H1 (cell line): Measurements from ENCODE around the gene FIZ1. TPM values are rescaled to one million over a fixed set of nuclear protein-coding genes. Genes with fewer than 3 reads are reported as not detected.

Experiments
- CTCF ChIA-PET: fragments of 300-600 bp; sonication (Branson Sonifier 250); formaldehyde crosslinking; loops from one replicate; lab custom pipeline; 2021; ENCODE audit not compliant: partially characterized antibody; lab: Charles Lee
- POLR2A ChIA-PET: fragments of 300-600 bp; sonication (Branson Sonifier 250); formaldehyde crosslinking; loops from one replicate; lab custom pipeline; 2021; ENCODE audit warnings: inconsistent platforms; ENCODE audit not compliant: partially characterized antibody; lab: Charles Lee
- DNase-seq, 2 experiments: peaks; one replicate each; pipeline versions ENCODE4 v3.0.0 to v3.0.0-alpha.2; 2010 to 2022; ENCODE audit warnings: low spot score in 2 of 2, low read depth in 1 of 2, mixed read lengths in 1 of 2
- FAIRE-seq: peaks from 2 replicates; lab custom pipeline; 2011; peaks lifted over from hg19 to GRCh38; lab: Jason Lieb, UNC
- H2AFZ ChIP-seq: 2 replicates; pipeline ENCODE4 v1.8.1; 2012; ENCODE audit warnings: low read length, inconsistent platforms
- H2AK5ac ChIP-seq: 2 replicates; pipeline ENCODE4 v1.6.1; 2013; ENCODE audit warnings: low read depth, low read length
- H2BK120ac ChIP-seq: replicated peaks from 2 replicates; pipeline ENCODE3; 2013; ENCODE audit warnings: low read depth, low read length, inconsistent platforms
- H2BK12ac ChIP-seq: 2 replicates; pipeline ENCODE4 v1.6.1; 2013; ENCODE audit warnings: low read depth, low read length
- H2BK15ac ChIP-seq: 2 replicates; pipeline ENCODE4 v1.6.1; 2013; ENCODE audit warnings: low read length
- H2BK20ac ChIP-seq: 2 replicates; pipeline ENCODE4 v1.6.1; 2013; ENCODE audit warnings: low read length
- H2BK5ac ChIP-seq: 2 replicates; pipeline ENCODE4 v1.6.1; 2013; ENCODE audit warnings: low read depth, low read length
- H3K14ac ChIP-seq: 2 replicates; pipeline ENCODE4 v1.6.1; 2013; ENCODE audit warnings: inconsistent platforms; ENCODE audit not compliant: insufficient read length
- H3K18ac ChIP-seq: 2 replicates; pipeline ENCODE4 v1.6.1; 2013; ENCODE audit warnings: low read length; ENCODE audit errors: extremely low read depth
- H3K23ac ChIP-seq: 2 replicates; pipeline ENCODE4 v1.6.1; 2013; ENCODE audit warnings: inconsistent platforms; ENCODE audit not compliant: insufficient read length
- H3K23me2 ChIP-seq: 2 replicates; pipeline ENCODE4 v1.6.1; 2013; ENCODE audit warnings: low read depth, low read length
- H3K27ac ChIP-seq: 2 replicates; pipeline ENCODE4 v1.6.1; 2011; ENCODE audit warnings: low read depth, low read length, inconsistent platforms
- H3K27me3 ChIP-seq, 4 experiments: replicated peaks in 1 of 4; 1 replicate in 1 of 4; 2 replicates in 3 of 4; pipeline versions ENCODE4 v1.6.1 to v1.8.1; 2011 to 2013; ENCODE audit warnings: low read length in 3 of 4, mild to moderate bottlenecking in 3 of 4, inconsistent platforms in 2 of 4, mixed read lengths in 2 of 4, moderate library complexity in 1 of 4; ENCODE audit not compliant: control insufficient read depth in 3 of 4, insufficient read depth in 3 of 4; ENCODE audit errors: extremely low read depth in 1 of 4
- H3K36me3 ChIP-seq, 4 experiments: 2 replicates each; pipeline versions ENCODE4 v1.6.1 to v1.8.1; 2011 to 2013; ENCODE audit warnings: mild to moderate bottlenecking in 4 of 4, low read length in 3 of 4, moderate library complexity in 2 of 4, control low read depth in 1 of 4, inconsistent platforms in 1 of 4; ENCODE audit not compliant: insufficient read depth in 4 of 4, control insufficient read depth in 2 of 4
- H3K4ac ChIP-seq: replicated peaks from 2 replicates; pipeline ENCODE3; 2013; ENCODE audit warnings: low read length, low read depth, mixed read lengths, inconsistent platforms; ENCODE audit not compliant: insufficient read length
- H3K4me1 ChIP-seq, 4 experiments: replicated peaks in 1 of 4; 1 replicate in 1 of 4; 2 replicates in 3 of 4; pipeline versions ENCODE4 v1.6.1 to v1.8.1; 2011 to 2013; ENCODE audit warnings: low read length in 3 of 4, inconsistent platforms in 2 of 4, mixed read lengths in 1 of 4; ENCODE audit not compliant: insufficient read depth in 4 of 4, control insufficient read depth in 3 of 4
- H3K4me2 ChIP-seq, 2 experiments: 2 replicates each; pipeline versions ENCODE4 v1.6.1 to v1.8.1; 2011 to 2013; ENCODE audit warnings: low read depth in 2 of 2, low read length in 2 of 2, control low read depth in 1 of 2, inconsistent platforms in 1 of 2, mild to moderate bottlenecking in 1 of 2; ENCODE audit not compliant: insufficient read depth in 1 of 2
- H3K4me3 ChIP-seq, 4 experiments: fragments of 200-600, 300-600 bp in 1 of 4; sonication (generic), shearing (Covaris generic), sonication (Bioruptor Twin) in 1 of 4; 2 replicates each; pipeline versions ENCODE4 v1.5.1 to v1.8.1; 2011 to 2016; ENCODE audit warnings: low read length in 4 of 4, low read depth in 3 of 4, control low read depth in 2 of 4, inconsistent platforms in 2 of 4, mild to moderate bottlenecking in 2 of 4, mixed read lengths in 1 of 4, moderate library complexity in 1 of 4; ENCODE audit not compliant: insufficient read depth in 2 of 4; ENCODE audit errors: extremely low read depth in 1 of 4
- H3K56ac ChIP-seq: replicated peaks from 2 replicates; pipeline ENCODE3; 2013; ENCODE audit warnings: low read depth, mild to moderate bottlenecking, mixed read lengths, low read length, inconsistent platforms; ENCODE audit not compliant: insufficient read length
- H3K79me1 ChIP-seq: 2 replicates; pipeline ENCODE4 v1.6.1; 2013; ENCODE audit warnings: low read depth, low read length, control low read depth
- H3K79me2 ChIP-seq, 2 experiments: 2 replicates each; pipeline versions ENCODE4 v1.6.1 to v1.8.1; 2012 to 2013; ENCODE audit warnings: low read length in 2 of 2, mild to moderate bottlenecking in 2 of 2, inconsistent platforms in 1 of 2; ENCODE audit not compliant: insufficient read depth in 2 of 2, control insufficient read depth in 1 of 2
- H3K9ac ChIP-seq, 4 experiments: replicated peaks in 1 of 4; 1 replicate in 1 of 4; 2 replicates in 3 of 4; pipeline versions ENCODE4 v1.6.1 to v1.8.1; 2011 to 2013; ENCODE audit warnings: low read depth in 3 of 4, low read length in 3 of 4, control low read depth in 2 of 4, mild to moderate bottlenecking in 2 of 4, moderate library complexity in 2 of 4, inconsistent platforms in 1 of 4; ENCODE audit errors: extremely low read depth in 1 of 4
- H3K9me3 ChIP-seq, 2 experiments: 2 replicates each; pipeline versions ENCODE4 v1.6.1 to v1.8.1; 2012 to 2013; ENCODE audit warnings: mild to moderate bottlenecking in 2 of 2, moderate library complexity in 2 of 2, control low read depth in 1 of 2, inconsistent platforms in 1 of 2, low read depth in 1 of 2, low read length in 1 of 2, mixed read lengths in 1 of 2; ENCODE audit not compliant: insufficient read depth in 2 of 2
- H4K20me1 ChIP-seq, 2 experiments: replicated peaks in 1 of 2; 2 replicates each; pipeline versions ENCODE3 to v1.8.1; 2011 to 2013; ENCODE audit warnings: inconsistent platforms in 2 of 2, low read length in 2 of 2, mild to moderate bottlenecking in 1 of 2; ENCODE audit not compliant: insufficient read depth in 2 of 2, control insufficient read depth in 1 of 2
- H4K5ac ChIP-seq: 2 replicates; pipeline ENCODE4 v1.6.1; 2013; ENCODE audit warnings: low read length, low read depth, mixed read lengths, inconsistent platforms; ENCODE audit not compliant: insufficient read length
- H4K8ac ChIP-seq: 2 replicates; pipeline ENCODE4 v1.8.0; 2013; ENCODE audit warnings: mild to moderate bottlenecking, moderate library complexity, low read length, inconsistent platforms; ENCODE audit not compliant: insufficient read depth; ENCODE audit errors: extremely low read depth
- H4K91ac ChIP-seq: replicated peaks from 2 replicates; pipeline ENCODE3; 2013; ENCODE audit warnings: low read length, mixed read lengths, inconsistent platforms; ENCODE audit not compliant: insufficient read length
- RBBP5 ChIP-seq: IDR thresholded peaks from 2 replicates; pipeline ENCODE4 v1.7.1; 2012; ENCODE audit warnings: low read depth, mild to moderate bottlenecking, inconsistent platforms, low read length, moderate library complexity, borderline replicate concordance
- RFX5 ChIP-seq: IDR thresholded peaks from 2 replicates; pipeline ENCODE4 v1.6.1; 2011; ENCODE audit warnings: low read depth, low read length, improper control_type of control experiment, borderline replicate concordance
- SAP30 ChIP-seq: fragments of 300-600 bp; sonication (generic); IDR thresholded peaks from 2 replicates; pipeline ENCODE4 v1.7.1; 2012; ENCODE audit warnings: low read length, moderate library complexity, mild to moderate bottlenecking, inconsistent platforms; ENCODE audit not compliant: insufficient read depth, insufficient replicate concordance
- TAF1 ChIP-seq: IDR thresholded peaks from 2 replicates; pipeline ENCODE4 v1.6.1; 2011; ENCODE audit warnings: mild to moderate bottlenecking, low read depth, low read length
- YY1 ChIP-seq: IDR thresholded peaks from 2 replicates; pipeline ENCODE4 v1.6.1; 2011; ENCODE audit warnings: low read depth, mild to moderate bottlenecking, low read length
- WGBS, 2 experiments: shearing (Covaris generic) in 1 of 2; methylation state at CpG; one replicate each; pipeline versions ENCODE4 v1.1.6 to v1.1.7; 2013 to 2015; ENCODE audit warnings: low lambda C conversion rate in 2 of 2, mixed read lengths in 2 of 2, inconsistent platforms in 1 of 2, low coverage in 1 of 2, missing lambda C conversion rate in 1 of 2; ENCODE audit not compliant: insufficient replicate concordance in 2 of 2, insufficient coverage in 1 of 2, insufficient read length in 1 of 2; ENCODE audit errors: extremely low coverage in 1 of 2, missing lambda C conversion rate in 1 of 2; 5-methylcytosine and 5-hydroxymethylcytosine counted together
- polyA plus RNA-seq, 7 experiments: library from polyadenylated mRNA; depleted of rRNA in 3 of 7; stranded (reverse) in 5 of 7; unstranded in 2 of 7; fragments of >200 nt in 5 of 7; fragments of 200-250 nt in 2 of 7; gene quantifications; 1 replicate in 5 of 7; 2 replicates in 1 of 7; 4 replicates in 1 of 7; pipeline versions ENCODE4 v1.2.1 to v1.2.3, GENCODE V29; 2011 to 2013; ENCODE audit warnings: missing spikeins in 2 of 7, mixed read lengths in 2 of 7
- total RNA-seq: library from RNA; stranded (reverse); fragmentation: NEBNext Ultra II Directional; extraction: Animal tissue kit (Norgen Biotek cat#: 25700); gene quantifications from 2 replicates; pipeline ENCODE4 v1.2.1, GENCODE V29; 2021

FIZ1 gene
- total and polyA plus RNA-seq, 2 of the 8 experiments (the other 6 are each of a cell fraction or from before 2014, with no cell fraction given), result 9.1 to 18.5 TPM

GRCh38 chr19:55584871-55585270 lies 14.4 kb downstream of the FIZ1 start:
- H3K36me3 ChIP-seq, result no peaks in the 10 kb centered on the region
- H4K5ac ChIP-seq, result no peak overlapping the region
- FAIRE-seq (no peak), DNase-seq (no peak)
- no peak overlapping the region for H4K91ac ChIP-seq
- CTCF ChIA-PET, result interaction anchor here (1.0 to 2.3 kb wide), 3 partner anchors 21 to 54 kb away, joined by 4 to 8 read pairs (median 8); partner anchors contain the start of gene ZNF865
- POLR2A ChIA-PET, result interaction anchor here (1.4 to 5.5 kb wide), 4 partner anchors 14 to 40 kb away, joined by 4 to 42 read pairs (median 8); partner anchors contain the start of genes FIZ1, ZNF524 and ZNF784
- no peak overlapping the region for H3K18ac ChIP-seq
- H3K9me3 ChIP-seq, result no peaks in the 10 kb centered on the region
- H3K79me1 ChIP-seq, result peaks cover 3% of the 10 kb centered on the region; the same call in 1 of the 2 replicates
- H3K23me2 ChIP-seq, result peaks cover 14% of the 10 kb centered on the region
- H3K14ac ChIP-seq, result no peak overlapping the region
- no peak overlapping the region for H3K4ac ChIP-seq
- H3K4me2 ChIP-seq, result peak overlapping the region in 1 of 2 experiments; percentile 73; a peak in 1 of 4 replicates
- H3K4me3 ChIP-seq, result 0 out of 8 replicates have a peak overlapping the region, but pooled peaks of 1 of the 4 experiments have one; percentile 60
- no peak overlapping the region for H2AK5ac ChIP-seq
- no peak overlapping the region for H2BK120ac ChIP-seq
- no peak overlapping the region for H3K23ac ChIP-seq
- no peak overlapping the region for H2BK5ac ChIP-seq
- H3K56ac ChIP-seq, result no peak overlapping the region
- no peak overlapping the region; the same call in 1 of the 2 replicates for H4K8ac ChIP-seq
- H2BK12ac ChIP-seq, result no peak overlapping the region
- no peaks in the 10 kb centered on the region for H4K20me1 ChIP-seq
- 84% methylated on average over 11 of the region's 11 CpGs; no CpG with 5 or more reads in 1 of the 2 experiments for WGBS, 2 experiments
- no peak overlapping the region for H3K27ac ChIP-seq
- H3K27me3 ChIP-seq, result no peaks in the 10 kb centered on the region; a peak in 1 of 7 replicates
- no peak overlapping the region for H3K9ac ChIP-seq
- H2AFZ ChIP-seq, result no peak overlapping the region
- H2BK20ac ChIP-seq, result 0 out of 2 replicates have a peak overlapping the region, but pooled peaks have one; percentile 43
- H2BK15ac ChIP-seq, result 0 out of 2 replicates have a peak overlapping the region, but pooled peaks have one; percentile 5
- H3K4me1 ChIP-seq, result peaks cover 0 to 4% (median 1%) of the 10 kb centered on the region in 4 experiments; a peak in 5 of 7 replicates
- TF ChIP-seq RFX5 (no peak), YY1 (no peak), TAF1 (no peak), RBBP5 (no peak), SAP30 (no peak)
- H3K79me2 ChIP-seq, result peaks cover under 1 to 2% of the 10 kb centered on the region in 2 experiments; a peak in 3 of 4 replicates
